Activated CD8-positive, alpha-beta T cell treated with anti-CD3 and anti-CD28 coated beads, Interleukin-2, amount 10 ng/mL, durations not matched to agents 7 days and 5 days (primary cell): ENCODE results near the gene IKZF2. TPM values are rescaled to one million over a fixed set of nuclear protein-coding genes. Genes with fewer than 3 reads are reported as not detected.
A peak's percentile ranks its signal among the peaks of the same experiment; 100 is the strongest.

Source experiments
- ATAC-seq: fragments of 150-1000 bp; cut with Tn5 transposase; one replicate; pipeline ENCODE4 v1.10.0; 2021; ENCODE audit warnings: moderate library complexity
- CTCF ChIA-PET: fragments of 350-600 bp; sonication (Branson Sonifier 250); formaldehyde crosslinking; loops from one replicate; lab custom pipeline; 2021; ENCODE audit warnings: antibody characterized with exemption; lab: Charles Lee
- POLR2A ChIA-PET: fragments of 350-600 bp; sonication (Branson Sonifier 250); formaldehyde crosslinking; loops from one replicate; lab custom pipeline; 2021; ENCODE audit warnings: antibody characterized with exemption; lab: Charles Lee
- DNase-seq: peaks from one replicate; pipeline ENCODE4 v3.0.0-alpha.2; 2020
- H3K27ac Mint-ChIP-seq: one replicate; pipeline ENCODE4 v1.8.0; 2021; ENCODE audit warnings: mild to moderate bottlenecking, mixed read lengths
- H3K27me3 Mint-ChIP-seq: one replicate; pipeline ENCODE4 v1.8.0; 2021; ENCODE audit warnings: low read depth, mixed read lengths
- H3K36me3 Mint-ChIP-seq: one replicate; pipeline ENCODE4 v1.8.0; 2021; ENCODE audit warnings: low read depth, mixed read lengths
- H3K4me1 Mint-ChIP-seq: one replicate; pipeline ENCODE4 v1.8.0; 2021; ENCODE audit warnings: low read depth, mixed read lengths
- H3K4me3 Mint-ChIP-seq: one replicate; pipeline ENCODE4 v1.8.0; 2021; ENCODE audit warnings: mild to moderate bottlenecking, mixed read lengths
- H3K9me3 Mint-ChIP-seq: one replicate; pipeline ENCODE4 v1.8.0; 2022; ENCODE audit warnings: mixed read lengths; ENCODE audit not compliant: insufficient read depth
- total RNA-seq, 2 experiments: library from RNA; stranded (reverse); gene quantifications; one replicate each; pipeline ENCODE4 v1.2.3, GENCODE V29; 2021

The IKZF2 gene
- total RNA-seq, 2 experiments from 2014 or later = 29.7 to 30.8 TPM

- Mint-ChIP-seq H3K9me3 (no peaks in the 10 kb centered on the region), H3K27ac (peak overlapping the region; percentile 95), H3K4me1 (peaks cover 45% of the 10 kb centered on the region), H3K4me3 (peak overlapping the region; percentile 93), H3K27me3 (peaks cover 7% of the 10 kb centered on the region), H3K36me3 (peaks cover 15% of the 10 kb centered on the region)
- ChIA-PET CTCF (interaction anchor here (0.7 to 3.5 kb wide), 15 partner anchors 10 to 373 kb away, joined by 3 to 17 read pairs (median 4); no protein-coding TSS in a partner anchor), POLR2A (interaction anchor here (0.7 to 2.3 kb wide), 6 partner anchors 30 to 374 kb away, joined by 3 to 5 read pairs (median 4); no protein-coding TSS in a partner anchor)
- ATAC-seq (no peak), DNase-seq (no peak)
Measured at GRCh38 chr2:213150315-213151097, 906 bp downstream of the IKZF2 start.

- ATAC-seq (no peak), DNase-seq (no peak)
- POLR2A ChIA-PET = interaction anchor here (0.7 to 2.3 kb wide), 5 partner anchors 30 to 1585 kb away, joined by 3 to 5 read pairs (median 4); no protein-coding TSS in a partner anchor
- H3K36me3 Mint-ChIP-seq = peaks cover 15% of the 10 kb centered on the region
- peaks cover 7% of the 10 kb centered on the region for H3K27me3 Mint-ChIP-seq
- H3K4me1 Mint-ChIP-seq = peaks cover 50% of the 10 kb centered on the region
- peak overlapping the region; percentile 90 for H3K27ac Mint-ChIP-seq
- H3K9me3 Mint-ChIP-seq = no peaks in the 10 kb centered on the region
- CTCF ChIA-PET = interaction anchor here (0.7 to 3.5 kb wide), 16 partner anchors 11 to 373 kb away, joined by 3 to 17 read pairs (median 4); no protein-coding TSS in a partner anchor
- H3K4me3 Mint-ChIP-seq = peak overlapping the region; percentile 93
Measured at GRCh38 chr2:213149949-213150314, 1.5 kb downstream of the IKZF2 start.

- DNase-seq = no peak
- Mint-ChIP-seq H3K36me3 (peaks cover 15% of the 10 kb centered on the region), H3K9me3 (no peaks in the 10 kb centered on the region), H3K27ac (peak overlapping the region; percentile 90), H3K4me3 (peak overlapping the region; percentile 93), H3K4me1 (peaks cover 55% of the 10 kb centered on the region), H3K27me3 (peaks cover 7% of the 10 kb centered on the region)
- POLR2A ChIA-PET = interaction anchor here (0.6 to 2.3 kb wide), 7 partner anchors 29 to 1586 kb away, joined by 3 to 5 read pairs (median 4); no protein-coding TSS in a partner anchor
- no peak for ATAC-seq
- CTCF ChIA-PET = interaction anchor here (0.6 to 3.5 kb wide), 23 partner anchors 10 to 372 kb away, joined by 3 to 17 read pairs (median 4); no protein-coding TSS in a partner anchor
Measured at GRCh38 chr2:213149294-213149875, 2.0 kb downstream of the IKZF2 start.

- peaks cover 53% of the 10 kb centered on the region for H3K4me1 Mint-ChIP-seq
- POLR2A ChIA-PET = interaction anchor here (0.7 to 1.2 kb wide), 4 partner anchors 25 to 135 kb away, joined by 3 to 4 read pairs (median 4); no protein-coding TSS in a partner anchor
- no peak for ATAC-seq
- peaks cover 7% of the 10 kb centered on the region for H3K27me3 Mint-ChIP-seq
- CTCF ChIA-PET = interaction anchor here (0.8 to 3.5 kb wide), 15 partner anchors 9 to 371 kb away, joined by 3 to 17 read pairs (median 5); no protein-coding TSS in a partner anchor
- DNase-seq = no peak
- no peaks in the 10 kb centered on the region for H3K9me3 Mint-ChIP-seq
- peak overlapping the region; percentile 93 for H3K4me3 Mint-ChIP-seq
- peak overlapping the region; percentile 90 for H3K27ac Mint-ChIP-seq
- H3K36me3 Mint-ChIP-seq = peaks cover 17% of the 10 kb centered on the region
Measured at GRCh38 chr2:213148572-213149261, 2.7 kb downstream of the IKZF2 start.

GRCh38 chr2:213147538-213147937 is 3.9 kb downstream of the IKZF2 start:
- no peak for ATAC-seq
- ChIA-PET CTCF (interaction anchor here (0.6 to 3.2 kb wide), 4 partner anchors 17 to 284 kb away, joined by 3 to 17 read pairs (median 4); no protein-coding TSS in a partner anchor), POLR2A (interaction anchor here (0.5 to 1.3 kb wide), 3 partner anchors 12 to 28 kb away, joined by 3 to 6 read pairs (median 4); no protein-coding TSS in a partner anchor)
- H3K36me3 Mint-ChIP-seq = peaks cover 25% of the 10 kb centered on the region
- peak overlapping the region; percentile 93 for H3K4me3 Mint-ChIP-seq
- H3K27me3 Mint-ChIP-seq = peaks cover 4% of the 10 kb centered on the region
- peak; percentile 48 for DNase-seq
- peak overlapping the region; percentile 57 for H3K27ac Mint-ChIP-seq
- H3K9me3 Mint-ChIP-seq = no peaks in the 10 kb centered on the region
- H3K4me1 Mint-ChIP-seq = peaks cover 46% of the 10 kb centered on the region

- Mint-ChIP-seq H3K27me3 (peaks cover 2% of the 10 kb centered on the region), H3K4me1 (peaks cover 42% of the 10 kb centered on the region), H3K27ac (peak overlapping the region; percentile 78), H3K36me3 (peaks cover 24% of the 10 kb centered on the region), H3K9me3 (no peaks in the 10 kb centered on the region), H3K4me3 (peak overlapping the region; percentile 68)
- ATAC-seq = peak; percentile 27
- ChIA-PET POLR2A (interaction anchor here (1.1 kb wide), 1 partner anchor 10 kb away, joined by 4 read pairs; no protein-coding TSS in a partner anchor), CTCF (interaction anchor here (1.0 to 1.8 kb wide), 8 partner anchors 8 to 128 kb away, joined by 3 to 5 read pairs (median 4); no protein-coding TSS in a partner anchor)
- no peak for DNase-seq
Measured at GRCh38 chr2:213145715-213146242, 5.6 kb downstream of the IKZF2 start.

- no peak for DNase-seq
- Mint-ChIP-seq H3K36me3 (peaks cover 34% of the 10 kb centered on the region), H3K27ac (no peak overlapping the region), H3K9me3 (peaks cover 5% of the 10 kb centered on the region), H3K27me3 (no peaks in the 10 kb centered on the region), H3K4me1 (peaks cover 9% of the 10 kb centered on the region), H3K4me3 (no peak overlapping the region)
- POLR2A ChIA-PET = no interaction called here
- CTCF ChIA-PET = interaction anchor here (2.2 kb wide), 1 partner anchor 12 kb away, joined by 6 read pairs; no protein-coding TSS in a partner anchor
- ATAC-seq = no peak
Measured at GRCh38 chr2:213137064-213137463, 14.3 kb downstream of the IKZF2 start.

GRCh38 chr2:213129311-213129710 is 22.1 kb downstream of the IKZF2 start:
- CTCF ChIA-PET = interaction anchor here (1.1 to 1.5 kb wide), 2 partner anchors 11 to 25 kb away, joined by 4 read pairs; no protein-coding TSS in a partner anchor
- ATAC-seq = no peak
- Mint-ChIP-seq H3K36me3 (peaks cover 39% of the 10 kb centered on the region), H3K27me3 (no peaks in the 10 kb centered on the region), H3K27ac (peak overlapping the region; percentile 32), H3K4me1 (peaks cover 52% of the 10 kb centered on the region), H3K9me3 (peaks cover 7% of the 10 kb centered on the region), H3K4me3 (no peak overlapping the region)
- DNase-seq = no peak
- POLR2A ChIA-PET = no interaction called here

- peaks cover 70% of the 10 kb centered on the region for H3K4me1 Mint-ChIP-seq
- CTCF ChIA-PET = interaction anchor here (0.7 to 2.0 kb wide), 12 partner anchors 19 to 348 kb away, joined by 3 to 17 read pairs (median 3); no protein-coding TSS in a partner anchor
- no peak overlapping the region for H3K27ac Mint-ChIP-seq
- peaks cover 40% of the 10 kb centered on the region for H3K36me3 Mint-ChIP-seq
- H3K9me3 Mint-ChIP-seq = no peaks in the 10 kb centered on the region
- H3K27me3 Mint-ChIP-seq = no peaks in the 10 kb centered on the region
- POLR2A ChIA-PET = no interaction called here
- no peak overlapping the region for H3K4me3 Mint-ChIP-seq
- DNase-seq (no peak), ATAC-seq (peak; percentile 62)
Measured at GRCh38 chr2:213125646-213126347, 25.6 kb downstream of the IKZF2 start.

- Mint-ChIP-seq H3K27me3 (no peaks in the 10 kb centered on the region), H3K4me1 (peaks cover 84% of the 10 kb centered on the region), H3K4me3 (no peak overlapping the region), H3K27ac (peak overlapping the region; percentile 47), H3K9me3 (no peaks in the 10 kb centered on the region), H3K36me3 (peaks cover 37% of the 10 kb centered on the region)
- no peak for ATAC-seq
- CTCF ChIA-PET = interaction anchor here (0.7 to 3.5 kb wide), 5 partner anchors 8 to 259 kb away, joined by 4 to 16 read pairs (median 5); partner anchors contain the start of gene IKZF2
- POLR2A ChIA-PET = no interaction called here
- DNase-seq = no peak
Measured at GRCh38 chr2:213122725-213123124, 28.7 kb downstream of the IKZF2 start.
